GM04503 (cell line): ENCODE results near the gene CCDC40.

Experiments used
- DNase-seq: peaks from one replicate; pipeline ENCODE4 v3.0.0-alpha.2; 2012; ENCODE audit warnings: low read depth

The CCDC40 gene

GRCh38 chr17:80047176-80047575 lies 10.7 kb downstream of the CCDC40 start:
- no peak for DNase-seq

- DNase-seq, result no peak
Observed at GRCh38 chr17:80049986-80050385, 13.5 kb downstream of the CCDC40 start.

- no peak for DNase-seq
Observed at GRCh38 chr17:80050706-80051105, 14.3 kb downstream of the CCDC40 start.

- no peak for DNase-seq
Observed at GRCh38 chr17:80051681-80052080, 15.2 kb downstream of the CCDC40 start.

GRCh38 chr17:80053102-80053501 lies 16.7 kb downstream of the CCDC40 start:
- DNase-seq, result no peak

- DNase-seq, result no peak
Observed at GRCh38 chr17:80055597-80055996, 19.2 kb downstream of the CCDC40 start.

GRCh38 chr17:80058311-80058955 lies 22.0 kb downstream of the CCDC40 start:
- DNase-seq, result no peak

- DNase-seq, result no peak
Observed at GRCh38 chr17:80060644-80061043, 24.2 kb downstream of the CCDC40 start.

- no peak for DNase-seq
Observed at GRCh38 chr17:80061421-80061820, 25.0 kb downstream of the CCDC40 start.

- no peak for DNase-seq
Observed at GRCh38 chr17:80063830-80064585, 27.6 kb downstream of the CCDC40 start.

- no peak for DNase-seq
Observed at GRCh38 chr17:80064696-80065095, 28.3 kb downstream of the CCDC40 start.

- no peak for DNase-seq
Observed at GRCh38 chr17:80065478-80066170, 29.2 kb downstream of the CCDC40 start.

GRCh38 chr17:80067393-80067986 lies 31.0 kb downstream of the CCDC40 start:
- DNase-seq, result no peak

GRCh38 chr17:80068301-80069222 lies 32.1 kb downstream of the CCDC40 start:
- no peak for DNase-seq

- no peak for DNase-seq
Observed at GRCh38 chr17:80070375-80071115, 34.1 kb downstream of the CCDC40 start.

- DNase-seq, result peak; percentile 40
Observed at GRCh38 chr17:80071116-80071841, 34.8 kb downstream of the CCDC40 start.

- no peak for DNase-seq
Observed at GRCh38 chr17:80072410-80072809, 36.0 kb downstream of the CCDC40 start.

GRCh38 chr17:80080081-80080480 lies 43.6 kb downstream of the CCDC40 start:
- DNase-seq, result no peak

GRCh38 chr17:80081596-80081995 lies 45.2 kb downstream of the CCDC40 start:
- DNase-seq, result no peak
